HCT116 (cell line): Measurements from ENCODE around the gene MFSD6.

ENCODE experiments used
- EGR1 ChIP-seq: IDR thresholded peaks from 2 replicates; pipeline ENCODE4 v1.6.1; 2012; ENCODE audit warnings: low read depth
- POLR2A ChIP-seq: IDR thresholded peaks from 2 replicates; pipeline ENCODE4 v1.7.0; 2011; ENCODE audit warnings: borderline replicate concordance; ENCODE audit not compliant: insufficient read depth, insufficient read length; ENCODE audit errors: extremely low read depth
- ZNF274 ChIP-seq: fragments of 200-500 bp; sonication (Bioruptor generic); IDR thresholded peaks from 2 replicates; pipeline ENCODE4 v1.6.1; 2014; ENCODE audit warnings: mild to moderate bottlenecking, low read depth, low read length, inconsistent platforms
- TF ChIP-seq, protein P1 (sequence below), 3 experiments: fragments of 200-600 bp in 1 of 3; sonication (generic) in 1 of 3; IDR thresholded peaks in 2 of 3; conservative IDR thresholded peaks in 1 of 3; 2 replicates each; pipeline ENCODE4 v1.5.1; 2012 to 2017; ENCODE audit warnings: low read depth in 2 of 3, low read length in 2 of 3, antibody characterized with exemption in 1 of 3, borderline replicate concordance in 1 of 3, control low read depth in 1 of 3, mild to moderate bottlenecking in 1 of 3, mixed read lengths in 1 of 3, mixed run types in 1 of 3, moderate library complexity in 1 of 3; ENCODE audit not compliant: insufficient read depth in 1 of 3
- TF ChIP-seq, protein P2 (sequence below): IDR thresholded peaks from 2 replicates; pipeline ENCODE4 v1.6.1; 2012

DNA sequence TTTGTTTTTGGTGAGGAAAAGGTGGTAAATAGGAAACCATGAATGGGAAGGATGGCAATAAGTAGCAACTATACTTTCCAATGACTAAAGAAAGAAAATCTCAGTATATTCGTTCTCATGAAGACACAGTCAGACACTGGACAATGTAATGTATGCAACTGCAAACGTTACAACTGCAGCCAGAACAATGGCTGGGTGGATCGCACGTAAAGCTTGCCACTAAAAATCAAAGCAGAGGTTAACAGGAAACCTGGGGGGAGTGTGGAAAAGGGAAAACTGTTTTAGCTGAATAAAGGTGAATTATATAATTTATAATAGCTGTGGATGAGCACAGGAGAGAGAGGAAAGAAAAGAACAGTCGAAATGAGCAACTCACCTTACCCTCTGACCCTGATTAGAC, 93.1 kb downstream of the MFSD6 start:
- TF ChIP-seq ZNF274 (no peak), EGR1 (no peak), POLR2A (no peak)
- TF ChIP-seq, protein P1, sequence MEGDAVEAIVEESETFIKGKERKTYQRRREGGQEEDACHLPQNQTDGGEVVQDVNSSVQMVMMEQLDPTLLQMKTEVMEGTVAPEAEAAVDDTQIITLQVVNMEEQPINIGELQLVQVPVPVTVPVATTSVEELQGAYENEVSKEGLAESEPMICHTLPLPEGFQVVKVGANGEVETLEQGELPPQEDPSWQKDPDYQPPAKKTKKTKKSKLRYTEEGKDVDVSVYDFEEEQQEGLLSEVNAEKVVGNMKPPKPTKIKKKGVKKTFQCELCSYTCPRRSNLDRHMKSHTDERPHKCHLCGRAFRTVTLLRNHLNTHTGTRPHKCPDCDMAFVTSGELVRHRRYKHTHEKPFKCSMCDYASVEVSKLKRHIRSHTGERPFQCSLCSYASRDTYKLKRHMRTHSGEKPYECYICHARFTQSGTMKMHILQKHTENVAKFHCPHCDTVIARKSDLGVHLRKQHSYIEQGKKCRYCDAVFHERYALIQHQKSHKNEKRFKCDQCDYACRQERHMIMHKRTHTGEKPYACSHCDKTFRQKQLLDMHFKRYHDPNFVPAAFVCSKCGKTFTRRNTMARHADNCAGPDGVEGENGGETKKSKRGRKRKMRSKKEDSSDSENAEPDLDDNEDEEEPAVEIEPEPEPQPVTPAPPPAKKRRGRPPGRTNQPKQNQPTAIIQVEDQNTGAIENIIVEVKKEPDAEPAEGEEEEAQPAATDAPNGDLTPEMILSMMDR (IDR thresholded peaks at IDR 0.05 in 2 of 3, conservative IDR thresholded peaks at IDR 0.05 in 1 of 3; ENCODE audit: borderline replicate concordance in 1 of 3, insufficient read depth in 1 of 3, low read depth in 2 of 3, low read length in 2 of 3), result no peak
- TF ChIP-seq, protein P2, sequence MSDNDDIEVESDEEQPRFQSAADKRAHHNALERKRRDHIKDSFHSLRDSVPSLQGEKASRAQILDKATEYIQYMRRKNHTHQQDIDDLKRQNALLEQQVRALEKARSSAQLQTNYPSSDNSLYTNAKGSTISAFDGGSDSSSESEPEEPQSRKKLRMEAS, result no peak
